WTC11 (cell line): Measurements from ENCODE around the gene FTL. TPM values are rescaled to one million over a fixed set of nuclear protein-coding genes. Genes with fewer than 3 reads are reported as not detected.

Experiments
- ATAC-seq: fragments of 200-7000 bp; cut with Tn5 transposase; 2 replicates; pipeline ENCODE4 v1.10.0; 2021; ENCODE audit warnings: mild to moderate bottlenecking, moderate library complexity
- CTCF ChIA-PET: fragments of 300-600 bp; sonication (Branson Sonifier 250); formaldehyde crosslinking; loops from one replicate; lab custom pipeline; 2021; ENCODE audit warnings: antibody characterized with exemption; lab: Charles Lee
- POLR2A ChIA-PET: fragments of 350-600 bp; sonication (Branson Sonifier 250); formaldehyde crosslinking; loops from one replicate; lab custom pipeline; 2021; ENCODE audit warnings: antibody characterized with exemption; lab: Charles Lee
- DNase-seq: peaks from one replicate; pipeline ENCODE4 v3.0.0; 2021; ENCODE audit warnings: low spot score
- H3K27ac Mint-ChIP-seq: 2 replicates; pipeline ENCODE4 v1.8.0; 2021; ENCODE audit warnings: mixed read lengths
- H3K27me3 Mint-ChIP-seq: 2 replicates; pipeline ENCODE4 v1.8.0; 2021; ENCODE audit warnings: low read depth, mild to moderate bottlenecking, moderate library complexity, mixed read lengths
- H3K36me3 Mint-ChIP-seq: 2 replicates; pipeline ENCODE4 v1.8.0; 2021; ENCODE audit warnings: mixed read lengths
- H3K4me1 Mint-ChIP-seq: 2 replicates; pipeline ENCODE4 v1.8.0; 2022; ENCODE audit warnings: mixed read lengths
- H3K4me3 Mint-ChIP-seq: 2 replicates; pipeline ENCODE4 v1.8.0; 2021; ENCODE audit warnings: mild to moderate bottlenecking, moderate library complexity, mixed read lengths
- H3K9me3 Mint-ChIP-seq: 2 replicates; pipeline ENCODE4 v1.8.0; 2021; ENCODE audit warnings: mixed read lengths
- ETV6 ChIP-seq: sonication (generic); formaldehyde crosslinking; IDR thresholded peaks from 2 replicates; pipeline ENCODE4 v1.8.1; 2022; ENCODE audit warnings: mild to moderate bottlenecking, missing genetic modification reagents
- HMGA2 ChIP-seq: fragments of 250-450 bp; sonication (Bioruptor Pico); IDR thresholded peaks from 2 replicates; pipeline ENCODE4 v1.4.0; 2021; ENCODE audit warnings: mild to moderate bottlenecking, moderate library complexity
- NR2C2 ChIP-seq: sonication (generic); formaldehyde crosslinking; IDR thresholded peaks from 2 replicates; pipeline ENCODE4 v1.8.0; 2022; ENCODE audit warnings: mild to moderate bottlenecking, missing genetic modification reagents
- RELA ChIP-seq: sonication (generic); formaldehyde crosslinking; IDR thresholded peaks from 2 replicates; pipeline ENCODE4 v1.8.1; 2022; ENCODE audit warnings: missing genetic modification reagents, mild to moderate bottlenecking, borderline replicate concordance
- SMAD4 ChIP-seq: sonication (generic); formaldehyde crosslinking; IDR thresholded peaks from 2 replicates; pipeline ENCODE4 v1.8.0; 2022; ENCODE audit warnings: mild to moderate bottlenecking, missing genetic modification reagents
- SP1 ChIP-seq: sonication (generic); formaldehyde crosslinking; conservative IDR thresholded peaks from 2 replicates; pipeline ENCODE4 v1.8.1; 2022; ENCODE audit warnings: missing genetic modification reagents
- TP53 ChIP-seq: sonication (generic); formaldehyde crosslinking; IDR thresholded peaks from 2 replicates; pipeline ENCODE4 v1.8.1; 2023; ENCODE audit warnings: mild to moderate bottlenecking, missing genetic modification reagents
- ZNF121 ChIP-seq: sonication (generic); formaldehyde crosslinking; IDR thresholded peaks from 2 replicates; pipeline ENCODE4 v1.8.0; 2023; ENCODE audit warnings: missing genetic modification reagents
- ZNF219 ChIP-seq: sonication (generic); formaldehyde crosslinking; IDR thresholded peaks from 2 replicates; pipeline ENCODE4 v1.8.0; 2023; ENCODE audit warnings: missing genetic modification reagents, mild to moderate bottlenecking, borderline replicate concordance
- ZNF396 ChIP-seq: fragments of 250-450 bp; sonication (Bioruptor Pico); IDR thresholded peaks from 2 replicates; pipeline ENCODE4 v1.8.0; 2021; ENCODE audit warnings: mild to moderate bottlenecking, moderate library complexity, borderline replicate concordance
- ZNF671 ChIP-seq: fragments of 250-450 bp; sonication (Bioruptor Pico); IDR thresholded peaks from 2 replicates; pipeline ENCODE4 v1.8.0; 2021; ENCODE audit warnings: mild to moderate bottlenecking
- total RNA-seq: library from RNA; stranded (reverse); gene quantifications from 3 replicates; pipeline ENCODE4 v1.2.3, GENCODE V29; 2021
- TF ChIP-seq, protein P1 (sequence below): sonication (generic); formaldehyde crosslinking; IDR thresholded peaks from 2 replicates; pipeline ENCODE4 v1.8.0; 2022; ENCODE audit warnings: mild to moderate bottlenecking, missing genetic modification reagents
- TF ChIP-seq, protein P2 (sequence below): sonication (generic); formaldehyde crosslinking; IDR thresholded peaks from 2 replicates; pipeline ENCODE4 v1.8.1; 2023; ENCODE audit warnings: mild to moderate bottlenecking, moderate library complexity, missing genetic modification reagents
- TF ChIP-seq, protein P3 (sequence below): fragments of 200-600 bp; IDR thresholded peaks from 2 replicates; pipeline ENCODE4 v1.8.0; 2022; ENCODE audit warnings: antibody characterized with exemption
- TF ChIP-seq, protein P4 (sequence below): fragments of 250-450 bp; sonication (Bioruptor Pico); IDR thresholded peaks from 2 replicates; pipeline ENCODE4 v1.9.0; 2021; ENCODE audit warnings: mild to moderate bottlenecking, borderline replicate concordance
- TF ChIP-seq, protein P5 (sequence below): sonication (generic); formaldehyde crosslinking; conservative IDR thresholded peaks from 2 replicates; pipeline ENCODE4 v1.8.1; 2023; ENCODE audit warnings: mild to moderate bottlenecking, low read depth, missing genetic modification reagents, moderate library complexity
- TF ChIP-seq, protein P6 (sequence below): sonication (generic); formaldehyde crosslinking; IDR thresholded peaks from 2 replicates; pipeline ENCODE4 v1.8.0; 2023; ENCODE audit warnings: mild to moderate bottlenecking, missing genetic modification reagents
- TF ChIP-seq, protein P7 (sequence below): sonication (generic); formaldehyde crosslinking; IDR thresholded peaks from 2 replicates; pipeline ENCODE4 v1.8.1; 2022; ENCODE audit warnings: mild to moderate bottlenecking, moderate library complexity, missing genetic modification reagents

FTL gene
- total RNA-seq, 1 experiment from 2014 or later = 1,061 TPM

DNA sequence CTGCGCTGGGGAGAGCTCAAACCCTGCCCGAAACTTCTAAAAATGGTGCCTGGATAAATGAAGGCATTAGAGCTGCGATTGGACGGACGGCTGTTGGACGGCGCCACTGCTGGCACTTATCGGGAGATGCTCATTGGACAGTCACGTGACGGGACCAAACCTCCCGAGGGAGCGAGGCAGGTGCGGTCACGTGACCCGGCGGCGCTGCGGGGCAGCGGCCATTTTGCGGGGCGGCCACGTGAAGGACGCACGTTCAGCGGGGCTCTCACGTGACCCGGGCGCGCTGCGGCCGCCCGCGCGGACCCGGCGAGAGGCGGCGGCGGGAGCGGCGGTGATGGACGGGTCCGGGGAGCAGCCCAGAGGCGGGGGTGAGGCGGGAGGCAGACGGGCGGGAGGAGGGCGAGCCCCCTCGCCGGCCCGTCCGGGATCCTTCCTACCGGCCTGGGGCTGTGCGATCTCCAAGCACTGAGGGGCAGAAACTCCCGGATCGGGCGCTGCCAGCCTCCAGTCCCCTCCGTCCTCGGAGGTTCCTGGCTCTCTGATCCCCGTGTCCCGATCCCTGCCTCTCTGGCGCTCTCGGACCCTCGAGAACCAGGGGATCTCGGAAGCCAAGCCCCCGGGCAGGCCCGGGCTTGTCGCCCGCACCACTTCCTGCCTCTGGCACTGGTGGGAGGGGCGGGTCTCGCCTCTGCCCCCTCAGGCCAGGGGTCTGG lies 10.4 kb upstream of the FTL start, which contains the start of gene BAX:
TSS of gene BAX (plus strand) at position 281 of the 713 bp plus-strand sequence. CDS start at position 335, 54 bp downstream.
- Mint-ChIP-seq H3K4me3 (peak within 1 kb of the TSS; percentile 86), H3K27ac (peak within 1 kb of the TSS; percentile 96), H3K27me3 (peaks cover 15% of the 10 kb centered on the region), H3K4me1 (peaks cover 18% of the 10 kb centered on the region), H3K9me3 (no peaks in the 10 kb centered on the region), H3K36me3 (peaks cover 37% of the 10 kb centered on the region)
- peak; percentile 99 for DNase-seq
- ChIA-PET CTCF (interaction anchor here (0.6 to 2.1 kb wide), 8 partner anchors 9 to 191 kb away, joined by 3 to 11 read pairs (median 4); partner anchors contain the start of gene RUVBL2), POLR2A (interaction anchor here (0.5 to 1.5 kb wide), 4 partner anchors 12 to 196 kb away, joined by 3 to 5 read pairs (median 4); no protein-coding TSS in a partner anchor)
- ATAC-seq = peak; percentile 81
- no peak for TF ChIP-seq ZNF671 (CRISPR knock-in tag)
- TF ChIP-seq, protein P1, sequence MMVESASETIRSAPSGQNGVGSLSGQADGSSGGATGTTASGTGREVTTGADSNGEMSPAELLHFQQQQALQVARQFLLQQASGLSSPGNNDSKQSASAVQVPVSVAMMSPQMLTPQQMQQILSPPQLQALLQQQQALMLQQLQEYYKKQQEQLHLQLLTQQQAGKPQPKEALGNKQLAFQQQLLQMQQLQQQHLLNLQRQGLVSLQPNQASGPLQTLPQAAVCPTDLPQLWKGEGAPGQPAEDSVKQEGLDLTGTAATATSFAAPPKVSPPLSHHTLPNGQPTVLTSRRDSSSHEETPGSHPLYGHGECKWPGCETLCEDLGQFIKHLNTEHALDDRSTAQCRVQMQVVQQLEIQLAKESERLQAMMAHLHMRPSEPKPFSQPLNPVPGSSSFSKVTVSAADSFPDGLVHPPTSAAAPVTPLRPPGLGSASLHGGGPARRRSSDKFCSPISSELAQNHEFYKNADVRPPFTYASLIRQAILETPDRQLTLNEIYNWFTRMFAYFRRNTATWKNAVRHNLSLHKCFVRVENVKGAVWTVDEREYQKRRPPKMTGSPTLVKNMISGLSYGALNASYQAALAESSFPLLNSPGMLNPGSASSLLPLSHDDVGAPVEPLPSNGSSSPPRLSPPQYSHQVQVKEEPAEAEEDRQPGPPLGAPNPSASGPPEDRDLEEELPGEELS (CRISPR knock-in tag) = peak; percentile 34; the same call in 1 of the 2 replicates
- TF ChIP-seq, protein P2, sequence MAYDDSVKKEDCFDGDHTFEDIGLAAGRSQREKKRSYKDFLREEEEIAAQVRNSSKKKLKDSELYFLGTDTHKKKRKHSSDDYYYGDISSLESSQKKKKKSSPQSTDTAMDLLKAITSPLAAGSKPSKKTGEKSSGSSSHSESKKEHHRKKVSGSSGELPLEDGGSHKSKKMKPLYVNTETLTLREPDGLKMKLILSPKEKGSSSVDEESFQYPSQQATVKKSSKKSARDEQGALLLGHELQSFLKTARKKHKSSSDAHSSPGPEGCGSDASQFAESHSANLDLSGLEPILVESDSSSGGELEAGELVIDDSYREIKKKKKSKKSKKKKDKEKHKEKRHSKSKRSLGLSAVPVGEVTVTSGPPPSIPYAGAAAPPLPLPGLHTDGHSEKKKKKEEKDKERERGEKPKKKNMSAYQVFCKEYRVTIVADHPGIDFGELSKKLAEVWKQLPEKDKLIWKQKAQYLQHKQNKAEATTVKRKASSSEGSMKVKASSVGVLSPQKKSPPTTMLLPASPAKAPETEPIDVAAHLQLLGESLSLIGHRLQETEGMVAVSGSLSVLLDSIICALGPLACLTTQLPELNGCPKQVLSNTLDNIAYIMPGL (CRISPR knock-in tag) = no peak; the same call in 1 of the 2 replicates
- TF ChIP-seq SMAD4 = no peak
- TF ChIP-seq, protein P3, sequence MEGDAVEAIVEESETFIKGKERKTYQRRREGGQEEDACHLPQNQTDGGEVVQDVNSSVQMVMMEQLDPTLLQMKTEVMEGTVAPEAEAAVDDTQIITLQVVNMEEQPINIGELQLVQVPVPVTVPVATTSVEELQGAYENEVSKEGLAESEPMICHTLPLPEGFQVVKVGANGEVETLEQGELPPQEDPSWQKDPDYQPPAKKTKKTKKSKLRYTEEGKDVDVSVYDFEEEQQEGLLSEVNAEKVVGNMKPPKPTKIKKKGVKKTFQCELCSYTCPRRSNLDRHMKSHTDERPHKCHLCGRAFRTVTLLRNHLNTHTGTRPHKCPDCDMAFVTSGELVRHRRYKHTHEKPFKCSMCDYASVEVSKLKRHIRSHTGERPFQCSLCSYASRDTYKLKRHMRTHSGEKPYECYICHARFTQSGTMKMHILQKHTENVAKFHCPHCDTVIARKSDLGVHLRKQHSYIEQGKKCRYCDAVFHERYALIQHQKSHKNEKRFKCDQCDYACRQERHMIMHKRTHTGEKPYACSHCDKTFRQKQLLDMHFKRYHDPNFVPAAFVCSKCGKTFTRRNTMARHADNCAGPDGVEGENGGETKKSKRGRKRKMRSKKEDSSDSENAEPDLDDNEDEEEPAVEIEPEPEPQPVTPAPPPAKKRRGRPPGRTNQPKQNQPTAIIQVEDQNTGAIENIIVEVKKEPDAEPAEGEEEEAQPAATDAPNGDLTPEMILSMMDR = no peak
- TF ChIP-seq, protein P4, sequence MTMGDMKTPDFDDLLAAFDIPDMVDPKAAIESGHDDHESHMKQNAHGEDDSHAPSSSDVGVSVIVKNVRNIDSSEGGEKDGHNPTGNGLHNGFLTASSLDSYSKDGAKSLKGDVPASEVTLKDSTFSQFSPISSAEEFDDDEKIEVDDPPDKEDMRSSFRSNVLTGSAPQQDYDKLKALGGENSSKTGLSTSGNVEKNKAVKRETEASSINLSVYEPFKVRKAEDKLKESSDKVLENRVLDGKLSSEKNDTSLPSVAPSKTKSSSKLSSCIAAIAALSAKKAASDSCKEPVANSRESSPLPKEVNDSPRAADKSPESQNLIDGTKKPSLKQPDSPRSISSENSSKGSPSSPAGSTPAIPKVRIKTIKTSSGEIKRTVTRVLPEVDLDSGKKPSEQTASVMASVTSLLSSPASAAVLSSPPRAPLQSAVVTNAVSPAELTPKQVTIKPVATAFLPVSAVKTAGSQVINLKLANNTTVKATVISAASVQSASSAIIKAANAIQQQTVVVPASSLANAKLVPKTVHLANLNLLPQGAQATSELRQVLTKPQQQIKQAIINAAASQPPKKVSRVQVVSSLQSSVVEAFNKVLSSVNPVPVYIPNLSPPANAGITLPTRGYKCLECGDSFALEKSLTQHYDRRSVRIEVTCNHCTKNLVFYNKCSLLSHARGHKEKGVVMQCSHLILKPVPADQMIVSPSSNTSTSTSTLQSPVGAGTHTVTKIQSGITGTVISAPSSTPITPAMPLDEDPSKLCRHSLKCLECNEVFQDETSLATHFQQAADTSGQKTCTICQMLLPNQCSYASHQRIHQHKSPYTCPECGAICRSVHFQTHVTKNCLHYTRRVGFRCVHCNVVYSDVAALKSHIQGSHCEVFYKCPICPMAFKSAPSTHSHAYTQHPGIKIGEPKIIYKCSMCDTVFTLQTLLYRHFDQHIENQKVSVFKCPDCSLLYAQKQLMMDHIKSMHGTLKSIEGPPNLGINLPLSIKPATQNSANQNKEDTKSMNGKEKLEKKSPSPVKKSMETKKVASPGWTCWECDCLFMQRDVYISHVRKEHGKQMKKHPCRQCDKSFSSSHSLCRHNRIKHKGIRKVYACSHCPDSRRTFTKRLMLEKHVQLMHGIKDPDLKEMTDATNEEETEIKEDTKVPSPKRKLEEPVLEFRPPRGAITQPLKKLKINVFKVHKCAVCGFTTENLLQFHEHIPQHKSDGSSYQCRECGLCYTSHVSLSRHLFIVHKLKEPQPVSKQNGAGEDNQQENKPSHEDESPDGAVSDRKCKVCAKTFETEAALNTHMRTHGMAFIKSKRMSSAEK (CRISPR knock-in tag) = no peak
- TF ChIP-seq, protein P5, sequence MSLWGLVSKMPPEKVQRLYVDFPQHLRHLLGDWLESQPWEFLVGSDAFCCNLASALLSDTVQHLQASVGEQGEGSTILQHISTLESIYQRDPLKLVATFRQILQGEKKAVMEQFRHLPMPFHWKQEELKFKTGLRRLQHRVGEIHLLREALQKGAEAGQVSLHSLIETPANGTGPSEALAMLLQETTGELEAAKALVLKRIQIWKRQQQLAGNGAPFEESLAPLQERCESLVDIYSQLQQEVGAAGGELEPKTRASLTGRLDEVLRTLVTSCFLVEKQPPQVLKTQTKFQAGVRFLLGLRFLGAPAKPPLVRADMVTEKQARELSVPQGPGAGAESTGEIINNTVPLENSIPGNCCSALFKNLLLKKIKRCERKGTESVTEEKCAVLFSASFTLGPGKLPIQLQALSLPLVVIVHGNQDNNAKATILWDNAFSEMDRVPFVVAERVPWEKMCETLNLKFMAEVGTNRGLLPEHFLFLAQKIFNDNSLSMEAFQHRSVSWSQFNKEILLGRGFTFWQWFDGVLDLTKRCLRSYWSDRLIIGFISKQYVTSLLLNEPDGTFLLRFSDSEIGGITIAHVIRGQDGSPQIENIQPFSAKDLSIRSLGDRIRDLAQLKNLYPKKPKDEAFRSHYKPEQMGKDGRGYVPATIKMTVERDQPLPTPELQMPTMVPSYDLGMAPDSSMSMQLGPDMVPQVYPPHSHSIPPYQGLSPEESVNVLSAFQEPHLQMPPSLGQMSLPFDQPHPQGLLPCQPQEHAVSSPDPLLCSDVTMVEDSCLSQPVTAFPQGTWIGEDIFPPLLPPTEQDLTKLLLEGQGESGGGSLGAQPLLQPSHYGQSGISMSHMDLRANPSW = no peak
- TF ChIP-seq ZNF396 (CRISPR knock-in tag) = no peak
- TF ChIP-seq, protein P6, sequence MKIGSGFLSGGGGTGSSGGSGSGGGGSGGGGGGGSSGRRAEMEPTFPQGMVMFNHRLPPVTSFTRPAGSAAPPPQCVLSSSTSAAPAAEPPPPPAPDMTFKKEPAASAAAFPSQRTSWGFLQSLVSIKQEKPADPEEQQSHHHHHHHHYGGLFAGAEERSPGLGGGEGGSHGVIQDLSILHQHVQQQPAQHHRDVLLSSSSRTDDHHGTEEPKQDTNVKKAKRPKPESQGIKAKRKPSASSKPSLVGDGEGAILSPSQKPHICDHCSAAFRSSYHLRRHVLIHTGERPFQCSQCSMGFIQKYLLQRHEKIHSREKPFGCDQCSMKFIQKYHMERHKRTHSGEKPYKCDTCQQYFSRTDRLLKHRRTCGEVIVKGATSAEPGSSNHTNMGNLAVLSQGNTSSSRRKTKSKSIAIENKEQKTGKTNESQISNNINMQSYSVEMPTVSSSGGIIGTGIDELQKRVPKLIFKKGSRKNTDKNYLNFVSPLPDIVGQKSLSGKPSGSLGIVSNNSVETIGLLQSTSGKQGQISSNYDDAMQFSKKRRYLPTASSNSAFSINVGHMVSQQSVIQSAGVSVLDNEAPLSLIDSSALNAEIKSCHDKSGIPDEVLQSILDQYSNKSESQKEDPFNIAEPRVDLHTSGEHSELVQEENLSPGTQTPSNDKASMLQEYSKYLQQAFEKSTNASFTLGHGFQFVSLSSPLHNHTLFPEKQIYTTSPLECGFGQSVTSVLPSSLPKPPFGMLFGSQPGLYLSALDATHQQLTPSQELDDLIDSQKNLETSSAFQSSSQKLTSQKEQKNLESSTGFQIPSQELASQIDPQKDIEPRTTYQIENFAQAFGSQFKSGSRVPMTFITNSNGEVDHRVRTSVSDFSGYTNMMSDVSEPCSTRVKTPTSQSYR (CRISPR knock-in tag) = no peak
- no peak for TF ChIP-seq ZNF121 (CRISPR knock-in tag)
- peak; percentile 65 for TF ChIP-seq SP1
- TF ChIP-seq RELA = no peak; the same call in 1 of the 2 replicates
- 0 out of 2 replicates have a peak, but pooled peaks have one; percentile 20 for TF ChIP-seq NR2C2
- peak; percentile 65 for TF ChIP-seq ETV6 (CRISPR knock-in tag)
- no peak for TF ChIP-seq ZNF219 (CRISPR knock-in tag)
- TF ChIP-seq, protein P7, sequence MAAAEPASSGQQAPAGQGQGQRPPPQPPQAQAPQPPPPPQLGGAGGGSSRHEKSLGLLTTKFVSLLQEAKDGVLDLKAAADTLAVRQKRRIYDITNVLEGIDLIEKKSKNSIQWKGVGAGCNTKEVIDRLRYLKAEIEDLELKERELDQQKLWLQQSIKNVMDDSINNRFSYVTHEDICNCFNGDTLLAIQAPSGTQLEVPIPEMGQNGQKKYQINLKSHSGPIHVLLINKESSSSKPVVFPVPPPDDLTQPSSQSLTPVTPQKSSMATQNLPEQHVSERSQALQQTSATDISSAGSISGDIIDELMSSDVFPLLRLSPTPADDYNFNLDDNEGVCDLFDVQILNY = 0 out of 2 replicates have a peak, but pooled peaks have one; percentile 65
- TF ChIP-seq TP53 (CRISPR knock-in tag) = peak; percentile 98
- no peak for TF ChIP-seq HMGA2
